ENCODE data around the gene PIM1. TPM values are rescaled to one million over a fixed set of nuclear protein-coding genes. Genes with fewer than 3 reads are reported as not detected.

Gene PIM1
- total and polyA plus RNA-seq, 9 of the 15 experiments (the other 6 are each of a cell fraction or from before 2014, with no cell fraction given): 19.0 to 789 (median 212) TPM

DNA sequence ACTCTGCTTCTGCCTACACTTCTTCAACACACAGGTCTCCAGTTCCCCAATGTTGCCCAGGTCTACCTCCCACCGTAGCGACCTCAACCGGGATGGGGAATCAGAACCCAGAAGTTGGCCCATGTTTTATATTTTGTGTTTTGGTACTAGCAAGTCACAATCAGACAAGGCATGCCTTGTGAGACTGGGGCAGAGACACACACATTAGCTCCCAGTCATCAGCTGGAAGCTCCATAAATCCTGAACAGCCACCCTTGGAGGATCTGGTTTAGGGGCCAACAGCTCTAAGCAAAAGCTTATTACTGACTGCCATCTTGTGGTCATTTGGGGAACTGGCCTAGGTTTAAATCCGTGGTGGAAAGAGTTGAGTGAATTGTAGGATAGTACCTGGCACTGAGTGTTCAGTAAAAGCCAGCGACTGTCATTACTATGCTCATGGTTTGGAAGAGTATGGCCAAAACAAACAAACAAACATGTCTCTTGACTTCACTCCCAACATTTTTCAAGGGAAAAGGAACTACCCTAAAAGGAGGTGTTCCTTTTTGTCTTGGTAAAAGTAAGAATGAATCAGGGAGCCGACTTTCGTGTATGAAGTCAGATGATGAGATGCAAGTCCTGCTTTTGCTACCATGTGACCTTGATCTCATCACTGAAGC, 40.5 kb downstream of the PIM1 start (continued):
- TF ChIP-seq, protein P1, sequence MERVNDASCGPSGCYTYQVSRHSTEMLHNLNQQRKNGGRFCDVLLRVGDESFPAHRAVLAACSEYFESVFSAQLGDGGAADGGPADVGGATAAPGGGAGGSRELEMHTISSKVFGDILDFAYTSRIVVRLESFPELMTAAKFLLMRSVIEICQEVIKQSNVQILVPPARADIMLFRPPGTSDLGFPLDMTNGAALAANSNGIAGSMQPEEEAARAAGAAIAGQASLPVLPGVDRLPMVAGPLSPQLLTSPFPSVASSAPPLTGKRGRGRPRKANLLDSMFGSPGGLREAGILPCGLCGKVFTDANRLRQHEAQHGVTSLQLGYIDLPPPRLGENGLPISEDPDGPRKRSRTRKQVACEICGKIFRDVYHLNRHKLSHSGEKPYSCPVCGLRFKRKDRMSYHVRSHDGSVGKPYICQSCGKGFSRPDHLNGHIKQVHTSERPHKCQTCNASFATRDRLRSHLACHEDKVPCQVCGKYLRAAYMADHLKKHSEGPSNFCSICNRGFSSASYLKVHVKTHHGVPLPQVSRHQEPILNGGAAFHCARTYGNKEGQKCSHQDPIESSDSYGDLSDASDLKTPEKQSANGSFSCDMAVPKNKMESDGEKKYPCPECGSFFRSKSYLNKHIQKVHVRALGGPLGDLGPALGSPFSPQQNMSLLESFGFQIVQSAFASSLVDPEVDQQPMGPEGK (CRISPR knock-in tag; IDR thresholded peaks at IDR 0.05; ENCODE audit: borderline replicate concordance): 0 out of 2 replicates have a peak, but pooled peaks have one; percentile 15
- peak; percentile 76; the same call in 1 of the 2 replicates for TF ChIP-seq ATF7 (IDR thresholded peaks at IDR 0.05)
- TF ChIP-seq CTBP1 (IDR thresholded peaks at IDR 0.05; ENCODE audit: borderline replicate concordance): peak; percentile 77
- TF ChIP-seq RFX7 (CRISPR knock-in tag; IDR thresholded peaks at IDR 0.05): no peak
- peak; percentile 51; the same call in 1 of the 2 replicates for TF ChIP-seq TOE1 (IDR thresholded peaks at IDR 0.05; ENCODE audit: borderline replicate concordance)
- no peak for TF ChIP-seq TOE1 (CRISPR knock-in tag; IDR thresholded peaks at IDR 0.05; ENCODE audit: borderline replicate concordance, low read depth)
- TF ChIP-seq RBM25 (IDR thresholded peaks at IDR 0.05; ENCODE audit: low read depth, low read length, severe bottlenecking): peak; percentile 26
- no peak for TF ChIP-seq EZH2 (IDR thresholded peaks at IDR 0.05; ENCODE audit: borderline replicate concordance, low read depth, low read length)
- TF ChIP-seq ZNF263 (CRISPR knock-in tag; IDR thresholded peaks at IDR 0.05; ENCODE audit: borderline replicate concordance): peak; percentile 26; the same call in 1 of the 2 replicates
- TF ChIP-seq EHMT2 (IDR thresholded peaks at IDR 0.05): peak; percentile 14; the same call in 1 of the 2 replicates
- no peak for TF ChIP-seq WHSC1 (IDR thresholded peaks at IDR 0.05; ENCODE audit: low read length)
- TF ChIP-seq, protein P2, sequence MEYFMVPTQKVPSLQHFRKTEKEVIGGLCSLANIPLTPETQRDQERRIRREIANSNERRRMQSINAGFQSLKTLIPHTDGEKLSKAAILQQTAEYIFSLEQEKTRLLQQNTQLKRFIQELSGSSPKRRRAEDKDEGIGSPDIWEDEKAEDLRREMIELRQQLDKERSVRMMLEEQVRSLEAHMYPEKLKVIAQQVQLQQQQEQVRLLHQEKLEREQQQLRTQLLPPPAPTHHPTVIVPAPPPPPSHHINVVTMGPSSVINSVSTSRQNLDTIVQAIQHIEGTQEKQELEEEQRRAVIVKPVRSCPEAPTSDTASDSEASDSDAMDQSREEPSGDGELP (CRISPR knock-in tag; IDR thresholded peaks at IDR 0.05; ENCODE audit: borderline replicate concordance): peak; percentile 92
- TF ChIP-seq HDAC1 (IDR thresholded peaks at IDR 0.05): peak in 1 of 2 experiments; percentile 43; a peak in 1 of 4 replicates
- no peak for TF ChIP-seq POLR2AphosphoS5 (IDR thresholded peaks at IDR 0.05; ENCODE audit: control insufficient read depth, insufficient read depth, low read depth, low read length)
- no peak; the same call in 1 of the 2 replicates for TF ChIP-seq ARID4B (CRISPR knock-in tag; IDR thresholded peaks at IDR 0.05)
- TF ChIP-seq SP1 (CRISPR knock-in tag; IDR thresholded peaks at IDR 0.05): peak; percentile 81
